Stomach (tissue), 4 donors: Measurements from ENCODE around the gene FYN.

Experiments
- CTCF ChIP-seq, 7 experiments: fragments of 450-650 bp in 4 of 7; fragments of 200-600 bp in 3 of 7; sonication (generic) in 3 of 7; IDR thresholded peaks; one replicate each; pipeline ENCODE4 v1.5.1; 2016 to 2019; ENCODE audit warnings: antibody characterized with exemption in 7 of 7, control low read depth in 2 of 7, mild to moderate bottlenecking in 1 of 7
- EP300 ChIP-seq: sonication (generic); formaldehyde crosslinking; IDR thresholded peaks from one replicate; pipeline ENCODE4 v1.6.1; 2017; ENCODE audit warnings: antibody characterized with exemption
- POLR2A ChIP-seq, 4 donors: fragments of 450-650 bp; IDR thresholded peaks; one replicate each; pipeline ENCODE4 v1.6.1; 2016; ENCODE audit warnings: antibody characterized with exemption in 4 of 4, control low read depth in 2 of 4, mild to moderate bottlenecking in 1 of 4, moderate library complexity in 1 of 4
- POLR2AphosphoS5 ChIP-seq, 3 donors: sonication (generic); formaldehyde crosslinking; IDR thresholded peaks; one replicate each; pipeline ENCODE4 v1.6.1; 2016; ENCODE audit warnings: antibody characterized with exemption in 3 of 3

- TF ChIP-seq CTCF (IDR thresholded peaks at IDR 0.05) (no peak), POLR2AphosphoS5 (IDR thresholded peaks at IDR 0.05) (no peak), POLR2A (IDR thresholded peaks at IDR 0.05) (no peak), EP300 (no peak)
These were observed 156.9 kb downstream of the FYN start for GRCh38 chr6:111716325-111716724.
